Stimulated activated effector memory CD8-positive, alpha-beta T cell treated with anti-CD3 and anti-CD28 coated beads, Interleukin-12 subunit alpha, Interleukin-12 subunit beta, amount 100 ng/mL, for 72 hours (primary cell): ENCODE results near the gene PCDHB1.

Experiments used
- ATAC-seq: fragments of 150-1000 bp; cut with Tn5 transposase; 2 replicates; pipeline ENCODE4 v1.10.0; 2021
- DNase-seq, 2 donors: peaks; one replicate each; pipeline ENCODE4 v3.0.0; 2021 to 2022; ENCODE audit warnings: low spot score in 2 of 2
- H3K27ac Mint-ChIP-seq: one replicate; pipeline ENCODE4 v1.8.0; 2022; ENCODE audit warnings: mild to moderate bottlenecking, mixed read lengths
- H3K36me3 Mint-ChIP-seq: one replicate; pipeline ENCODE4 v1.8.0; 2022; ENCODE audit warnings: mild to moderate bottlenecking, mixed read lengths
- H3K4me1 Mint-ChIP-seq: one replicate; pipeline ENCODE4 v1.8.0; 2022; ENCODE audit warnings: mixed read lengths
- H3K4me3 Mint-ChIP-seq: one replicate; pipeline ENCODE4 v1.8.0; 2022; ENCODE audit warnings: mild to moderate bottlenecking, mixed read lengths
- H3K9me3 Mint-ChIP-seq: one replicate; pipeline ENCODE4 v1.8.0; 2022; ENCODE audit warnings: mixed read lengths

The PCDHB1 gene, protein sequence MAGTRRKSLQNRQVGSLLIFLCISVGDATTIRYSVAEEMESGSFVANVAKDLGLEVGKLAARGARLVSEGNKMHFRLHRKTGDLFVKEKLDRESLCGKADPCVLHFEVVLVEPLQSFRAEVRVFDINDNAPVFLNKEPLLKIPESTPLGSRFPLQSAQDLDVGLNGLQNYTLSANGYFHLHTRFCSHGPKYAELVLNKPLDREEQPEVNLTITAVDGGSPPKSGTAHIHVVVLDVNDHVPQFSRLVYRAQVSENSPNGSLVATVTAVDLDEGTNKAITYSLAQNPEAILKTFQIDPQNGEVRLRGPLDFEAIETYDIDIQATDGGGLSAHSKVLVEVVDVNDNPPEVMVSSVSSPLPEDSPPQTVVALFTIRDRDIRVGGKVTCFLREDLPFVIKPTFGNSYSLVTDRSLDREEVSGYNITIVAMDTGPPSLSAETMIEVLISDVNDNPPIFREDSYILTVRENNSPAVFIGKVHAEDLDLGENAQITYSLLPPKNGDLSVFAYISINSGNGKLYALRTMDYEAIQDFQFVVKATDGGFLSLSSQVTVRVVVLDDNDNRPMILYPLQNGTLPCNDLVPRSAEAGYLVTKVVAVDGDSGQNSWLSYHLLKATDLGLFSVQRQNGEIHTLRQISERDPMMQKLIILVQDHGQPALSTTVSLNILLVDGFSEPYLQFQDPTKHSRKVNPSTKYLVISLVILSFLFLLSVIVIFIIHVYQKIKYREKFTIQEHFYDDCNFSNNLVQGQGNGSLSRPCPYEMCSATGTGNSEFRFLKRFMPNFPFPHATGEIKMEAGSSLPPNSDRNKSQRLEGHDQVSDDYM

DNA sequence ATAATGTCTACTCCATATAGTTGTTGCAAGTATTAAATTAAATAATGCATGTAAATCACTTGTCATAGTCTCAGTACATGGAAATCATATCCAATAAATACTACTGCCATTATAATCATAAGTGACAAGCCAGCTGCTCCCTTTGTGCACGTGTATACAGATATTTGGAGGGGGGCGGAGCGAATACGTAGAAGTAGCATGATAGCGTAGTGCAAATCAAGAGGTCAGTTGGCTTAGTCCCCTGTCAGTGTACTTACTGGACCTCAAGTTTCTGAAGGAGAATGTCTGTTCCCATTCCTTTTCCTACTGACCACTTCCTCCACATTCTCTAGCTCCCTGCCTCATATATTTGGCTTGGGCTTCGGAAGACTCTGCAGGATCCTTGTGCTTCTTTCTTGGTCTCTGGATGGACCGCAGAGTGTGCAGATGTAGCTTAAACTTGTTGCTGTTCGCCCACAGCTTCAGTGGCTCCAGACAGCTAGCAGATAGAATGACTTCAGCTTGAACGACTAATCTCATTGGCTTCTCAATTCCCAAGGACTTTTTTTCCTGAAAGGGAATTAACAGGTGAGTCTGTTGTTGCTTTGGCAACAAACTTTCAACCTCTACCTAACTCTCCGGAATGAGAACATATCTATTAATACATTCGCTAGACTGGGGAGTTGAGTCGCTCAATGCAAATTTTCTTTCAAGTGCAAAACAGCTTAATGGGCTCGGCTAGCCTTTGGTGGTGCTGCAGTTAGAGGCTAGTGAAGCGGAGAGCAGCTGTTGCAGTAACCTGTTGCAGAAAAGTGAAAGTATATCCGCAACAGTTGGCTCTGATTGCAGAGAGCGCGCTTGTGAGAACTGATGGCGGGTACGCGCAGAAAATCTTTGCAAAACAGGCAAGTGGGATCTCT is at the start of gene PCDHB1:
TSS of gene PCDHB1 (plus strand) at position 753 of the 899 bp plus-strand sequence. CDS start at position 850, 97 bp downstream.
- Mint-ChIP-seq H3K9me3 (peaks cover 10% of the 10 kb centered on the region), H3K27ac (no peak within 1 kb of the TSS), H3K4me1 (no peaks in the 10 kb centered on the region), H3K4me3 (no peak within 1 kb of the TSS), H3K36me3 (no peaks in the 10 kb centered on the region)
- DNase-seq (no peak), ATAC-seq (no peak)

DNA sequence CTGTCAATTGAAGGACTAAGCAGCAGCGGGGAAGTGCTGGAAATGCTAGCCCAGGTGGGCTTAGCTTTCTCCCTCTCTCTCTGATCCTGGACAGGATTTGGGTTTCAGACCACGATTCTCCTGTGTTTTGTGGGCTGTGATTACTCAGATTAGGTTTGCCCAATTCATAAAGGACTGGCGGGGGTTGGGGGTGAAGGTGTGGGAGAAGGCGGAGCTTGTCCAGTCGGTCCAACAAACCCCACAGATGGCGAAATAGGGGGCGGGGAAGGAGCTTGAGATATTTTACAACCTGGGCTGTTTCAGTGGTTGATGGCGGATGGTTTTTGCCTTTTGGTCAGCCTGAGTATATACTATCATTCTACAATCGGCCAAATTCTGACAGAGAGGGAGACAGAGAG is 49.7 kb upstream of the PCDHB1 start:
- DNase-seq (no peak), ATAC-seq (no peak)
- H3K9me3 Mint-ChIP-seq, result no peaks in the 10 kb centered on the region
- H3K4me1 Mint-ChIP-seq, result peaks cover 8% of the 10 kb centered on the region
- no peaks in the 10 kb centered on the region for H3K36me3 Mint-ChIP-seq
- H3K27ac Mint-ChIP-seq, result no peak overlapping the region
- no peak overlapping the region for H3K4me3 Mint-ChIP-seq

DNA sequence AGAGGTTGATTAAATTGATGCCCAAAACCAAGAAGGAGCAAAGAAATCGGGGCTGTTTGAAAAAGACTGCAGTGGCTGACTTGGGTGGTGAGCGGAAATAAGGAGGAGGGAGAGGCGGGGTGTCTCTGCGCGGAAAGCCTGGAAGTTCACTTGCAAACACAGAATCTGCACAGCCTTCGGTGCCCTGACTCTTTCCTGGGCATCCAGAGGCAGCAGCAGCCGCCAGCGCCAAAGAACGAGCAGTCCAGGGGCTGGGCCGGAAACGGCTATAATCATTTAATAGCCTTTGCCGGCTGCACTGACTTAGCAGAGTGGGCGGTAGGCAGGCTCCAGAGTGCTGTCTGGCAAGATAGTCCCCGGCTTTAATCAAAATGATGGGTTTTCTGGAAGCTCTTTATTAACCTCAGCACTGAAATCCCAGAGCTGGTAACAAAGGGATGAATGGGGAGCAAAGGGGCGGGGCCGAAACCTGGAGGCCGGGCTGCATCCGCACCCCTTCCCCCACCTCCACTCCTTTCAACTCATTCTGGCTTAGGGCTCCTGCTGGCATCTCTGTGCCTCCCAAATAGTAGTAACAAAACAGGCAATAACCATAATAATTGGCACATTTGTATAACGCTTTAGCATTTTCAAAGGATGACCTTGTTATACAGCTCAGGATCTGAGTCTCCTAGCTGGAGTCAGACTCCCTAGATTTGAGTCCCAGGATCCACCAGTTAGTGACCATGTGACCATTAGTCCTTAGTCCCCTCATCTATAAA is 49.1 kb upstream of the PCDHB1 start:
- DNase-seq (no peak), ATAC-seq (no peak)
- no peak overlapping the region for H3K27ac Mint-ChIP-seq
- no peaks in the 10 kb centered on the region for H3K9me3 Mint-ChIP-seq
- no peaks in the 10 kb centered on the region for H3K36me3 Mint-ChIP-seq
- H3K4me3 Mint-ChIP-seq, result no peak overlapping the region
- peaks cover 8% of the 10 kb centered on the region for H3K4me1 Mint-ChIP-seq

DNA sequence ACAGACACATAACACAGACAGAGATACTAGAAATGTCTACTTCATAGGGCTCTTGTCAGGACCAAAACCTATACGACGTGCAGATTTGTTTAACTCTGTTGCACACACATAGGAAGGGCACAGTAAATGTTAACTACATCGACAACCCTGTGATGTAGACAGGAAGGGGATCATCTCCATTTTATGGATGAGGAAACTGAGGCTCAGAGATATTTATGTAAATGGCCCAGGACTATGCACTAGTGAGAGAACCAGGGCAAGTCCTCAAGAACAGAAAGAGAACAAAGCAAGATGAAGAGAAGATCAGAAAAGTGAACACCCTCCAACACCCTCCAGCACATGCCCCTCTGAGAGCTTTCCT is 48.6 kb upstream of the PCDHB1 start:
- DNase-seq, result no peak
- H3K4me1 Mint-ChIP-seq, result peaks cover 8% of the 10 kb centered on the region
- no peak overlapping the region for H3K4me3 Mint-ChIP-seq
- H3K27ac Mint-ChIP-seq, result no peak overlapping the region
- ATAC-seq, result no peak
- H3K36me3 Mint-ChIP-seq, result no peaks in the 10 kb centered on the region
- H3K9me3 Mint-ChIP-seq, result no peaks in the 10 kb centered on the region

DNA sequence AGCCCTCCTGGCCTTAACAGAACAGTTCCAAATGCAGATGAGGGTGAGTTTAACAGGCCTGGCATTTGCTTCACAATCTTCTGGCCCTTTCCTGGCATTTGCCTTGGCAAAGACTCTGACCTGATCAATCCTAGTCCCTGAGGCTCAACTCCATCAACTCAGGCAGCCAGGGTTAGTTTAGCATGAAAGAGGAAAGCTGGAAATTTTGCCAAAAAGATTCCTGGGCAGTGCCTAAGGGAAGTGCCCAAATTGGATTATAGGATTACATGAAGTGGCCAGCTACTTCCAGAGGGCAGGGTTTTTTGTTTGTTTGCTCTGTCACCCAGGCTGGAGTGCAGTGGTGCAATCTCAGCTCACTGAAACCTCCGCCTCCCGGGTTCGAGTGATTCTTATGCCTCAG is 48.1 kb upstream of the PCDHB1 start:
- ATAC-seq (no peak), DNase-seq (no peak)
- H3K4me1 Mint-ChIP-seq, result peaks cover 8% of the 10 kb centered on the region
- H3K9me3 Mint-ChIP-seq, result no peaks in the 10 kb centered on the region
- H3K4me3 Mint-ChIP-seq, result no peak overlapping the region
- H3K27ac Mint-ChIP-seq, result no peak overlapping the region
- no peaks in the 10 kb centered on the region for H3K36me3 Mint-ChIP-seq

DNA sequence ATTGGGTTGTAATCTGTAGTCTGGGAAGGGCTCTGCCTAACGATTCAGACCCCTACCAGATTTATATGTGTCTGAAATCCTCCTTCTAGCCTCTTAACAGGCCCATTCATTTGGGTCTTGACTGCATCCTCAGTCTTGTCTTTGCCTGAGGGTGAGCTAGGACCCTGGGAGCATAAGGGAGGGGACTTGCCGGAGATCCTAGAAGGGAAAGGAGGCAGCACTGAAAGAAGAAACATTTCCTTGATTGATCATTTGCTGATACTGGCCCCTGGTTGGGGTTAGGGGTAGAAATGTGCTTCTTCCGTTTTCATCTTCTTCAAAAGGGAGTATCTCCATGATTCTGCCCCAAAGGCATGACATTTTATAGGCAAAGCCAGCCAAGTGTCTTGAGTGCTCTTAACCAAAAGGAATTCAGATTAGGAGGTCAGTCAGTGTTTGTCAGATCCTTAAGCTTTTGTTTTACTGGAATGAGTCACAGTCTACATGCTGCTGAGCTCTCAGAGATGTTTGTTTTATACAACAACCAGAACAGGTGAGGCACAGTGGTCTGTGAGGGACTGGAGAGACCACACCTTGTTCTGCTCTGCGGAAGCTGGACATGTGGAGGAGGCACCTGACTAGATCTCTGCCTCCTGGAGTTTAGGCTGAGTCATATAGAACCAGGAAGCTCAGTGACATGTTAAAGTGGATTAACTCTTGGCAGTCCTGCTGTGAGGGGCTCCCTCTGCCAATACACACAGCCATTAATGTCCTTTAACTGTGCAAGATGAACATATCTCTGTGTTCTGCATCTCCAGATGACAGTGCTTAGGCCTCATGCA is 47.2 kb upstream of the PCDHB1 start:
- Mint-ChIP-seq H3K9me3 (no peaks in the 10 kb centered on the region), H3K27ac (no peak overlapping the region), H3K36me3 (no peaks in the 10 kb centered on the region), H3K4me3 (no peak overlapping the region), H3K4me1 (peaks cover 8% of the 10 kb centered on the region)
- DNase-seq (no peak), ATAC-seq (no peak)

DNA sequence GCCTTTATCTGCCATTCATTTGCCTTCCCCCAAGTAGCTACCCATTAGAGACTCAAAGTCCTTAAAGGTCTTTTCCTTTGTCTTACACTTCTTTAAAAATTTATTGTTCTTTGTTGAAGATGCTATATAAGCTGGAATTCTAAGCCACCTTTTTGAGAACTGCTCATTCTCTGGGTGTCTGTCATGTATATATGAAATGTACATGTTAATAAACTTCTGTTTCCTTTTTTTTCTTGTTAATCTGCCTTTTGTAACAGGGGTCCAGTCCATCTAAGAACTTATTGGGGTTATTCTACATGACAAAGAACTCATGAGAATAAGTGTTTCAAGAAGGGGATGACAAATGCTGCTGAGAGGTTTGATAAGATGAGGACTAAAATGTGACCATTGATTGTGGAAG is 43.4 kb upstream of the PCDHB1 start:
- Mint-ChIP-seq H3K4me1 (no peaks in the 10 kb centered on the region), H3K9me3 (no peaks in the 10 kb centered on the region), H3K27ac (no peak overlapping the region), H3K36me3 (no peaks in the 10 kb centered on the region), H3K4me3 (no peak overlapping the region)
- DNase-seq, result no peak
- ATAC-seq, result no peak

DNA sequence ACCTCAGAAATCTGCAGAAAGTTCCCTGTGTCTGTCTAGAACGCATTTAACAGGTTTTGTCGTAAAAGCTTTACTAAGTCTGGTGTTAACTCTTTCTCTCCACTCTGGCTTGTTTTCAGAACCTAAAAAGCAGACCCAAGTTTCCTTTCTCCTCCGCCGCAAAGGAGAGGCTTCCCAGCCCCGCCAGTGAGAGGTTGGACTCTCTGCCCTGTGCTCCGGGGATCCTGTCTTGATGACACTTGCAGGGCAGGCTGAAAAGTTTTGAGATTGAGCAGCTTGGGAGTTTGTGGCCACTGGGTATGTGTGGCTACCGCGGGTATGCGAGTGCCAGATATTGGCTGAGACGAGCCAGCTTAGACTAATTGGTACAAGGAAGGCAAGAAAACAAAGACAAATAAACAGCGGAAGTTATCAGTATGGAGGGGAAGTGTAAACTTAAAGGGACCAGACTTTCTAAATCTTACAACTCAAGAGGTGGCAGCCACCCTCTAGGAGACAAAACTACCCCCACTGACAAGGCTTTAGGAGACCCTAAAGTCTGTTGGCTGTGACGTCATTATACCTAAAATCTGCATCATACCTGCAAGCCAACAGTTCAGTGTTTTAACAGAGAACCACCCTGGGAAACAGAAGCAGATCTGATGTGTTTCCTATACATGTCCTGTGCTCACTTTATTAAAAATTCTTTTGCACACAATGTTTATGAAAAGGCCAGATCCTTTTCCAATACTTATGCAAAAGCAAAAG is 41.0 kb upstream of the PCDHB1 start:
- Mint-ChIP-seq H3K4me1 (no peaks in the 10 kb centered on the region), H3K4me3 (no peak overlapping the region), H3K27ac (no peak overlapping the region), H3K9me3 (no peaks in the 10 kb centered on the region), H3K36me3 (no peaks in the 10 kb centered on the region)
- ATAC-seq, result no peak
- no peak for DNase-seq

DNA sequence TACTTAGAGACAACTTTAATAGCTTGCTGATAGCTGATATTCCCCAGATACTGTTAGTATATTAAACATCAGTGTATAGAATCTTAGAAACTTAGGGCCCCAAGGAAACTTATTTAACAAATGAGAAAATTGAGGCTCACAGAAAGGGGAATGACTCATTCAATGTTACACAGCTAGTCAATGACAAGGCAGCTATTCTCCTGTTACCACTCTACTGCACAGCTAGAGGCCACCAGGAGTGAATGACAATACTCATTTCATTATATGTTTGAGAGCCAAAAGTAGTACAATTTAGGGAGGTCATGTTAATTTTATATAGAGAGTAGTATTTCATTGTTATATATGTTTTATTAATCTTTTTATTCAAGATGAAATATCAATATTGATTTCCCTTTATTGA is 33.2 kb upstream of the PCDHB1 start:
- Mint-ChIP-seq H3K36me3 (no peaks in the 10 kb centered on the region), H3K4me1 (no peaks in the 10 kb centered on the region), H3K27ac (no peak overlapping the region), H3K9me3 (peaks cover 3% of the 10 kb centered on the region), H3K4me3 (no peak overlapping the region)
- DNase-seq (no peak), ATAC-seq (no peak)

DNA sequence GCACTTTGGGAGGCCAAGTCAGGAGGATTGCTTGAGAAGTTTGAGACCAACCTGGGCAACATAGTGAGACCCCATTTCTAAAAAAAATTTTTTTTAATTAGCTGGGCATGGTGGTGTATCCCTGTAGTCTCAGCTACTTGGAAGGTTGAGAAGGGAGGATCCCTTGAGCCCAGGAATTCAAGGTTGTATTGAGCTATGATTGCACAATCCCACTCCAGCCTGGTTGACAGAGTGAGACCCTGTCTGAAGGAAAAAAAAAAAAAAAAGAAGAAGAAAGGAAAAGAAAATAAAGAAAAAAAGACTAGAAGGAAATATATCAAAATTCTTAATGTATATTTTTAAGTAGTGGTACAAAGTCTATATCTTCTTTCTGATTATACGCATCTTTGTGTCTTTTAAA is 28.8 kb upstream of the PCDHB1 start:
- no peak for ATAC-seq
- Mint-ChIP-seq H3K36me3 (no peaks in the 10 kb centered on the region), H3K27ac (no peak overlapping the region), H3K4me1 (no peaks in the 10 kb centered on the region), H3K9me3 (peaks cover 7% of the 10 kb centered on the region), H3K4me3 (no peak overlapping the region)
- no peak for DNase-seq

DNA sequence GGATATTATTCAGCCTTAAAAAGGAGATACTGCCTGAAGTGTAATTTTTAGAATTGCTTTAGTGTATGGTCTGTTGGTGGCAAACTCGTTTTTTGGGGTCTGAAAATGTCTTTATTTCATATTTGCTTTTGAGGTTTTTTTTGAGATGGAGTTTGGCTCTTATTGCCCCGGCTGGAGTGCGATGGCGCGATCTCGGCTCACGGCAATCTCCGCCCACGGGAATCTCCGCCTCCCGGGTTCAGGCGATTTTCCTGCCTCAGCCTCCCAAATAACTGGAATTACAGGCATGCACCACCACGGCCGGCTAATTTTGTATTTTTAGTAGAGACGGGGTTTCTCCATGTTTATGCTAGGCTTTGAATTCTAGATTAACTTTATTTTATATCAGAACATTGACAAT is 20.2 kb upstream of the PCDHB1 start:
- DNase-seq (no peak), ATAC-seq (no peak)
- no peaks in the 10 kb centered on the region for H3K36me3 Mint-ChIP-seq
- no peaks in the 10 kb centered on the region for H3K9me3 Mint-ChIP-seq
- no peak overlapping the region for H3K4me3 Mint-ChIP-seq
- H3K4me1 Mint-ChIP-seq, result no peaks in the 10 kb centered on the region
- H3K27ac Mint-ChIP-seq, result no peak overlapping the region

DNA sequence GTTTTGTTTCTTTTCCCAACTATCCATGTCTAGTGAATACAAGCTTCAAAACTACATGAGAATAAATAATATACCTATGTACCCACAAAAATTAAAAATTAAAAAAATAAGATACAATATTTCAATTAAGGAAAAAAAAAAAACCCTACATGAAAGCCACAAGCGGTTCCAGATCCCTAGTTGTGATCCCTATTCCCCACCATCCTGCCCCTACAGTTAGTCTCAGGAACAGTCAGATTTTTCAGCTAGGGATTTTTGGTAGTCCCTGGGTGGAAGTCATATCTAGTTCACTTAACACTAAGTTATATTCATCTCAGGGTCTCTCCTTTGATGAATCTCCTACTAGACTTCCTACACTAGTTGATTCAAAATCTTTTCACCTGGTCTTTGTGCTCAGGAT is 18.5 kb upstream of the PCDHB1 start:
- no peak overlapping the region for H3K27ac Mint-ChIP-seq
- no peaks in the 10 kb centered on the region for H3K9me3 Mint-ChIP-seq
- no peaks in the 10 kb centered on the region for H3K4me1 Mint-ChIP-seq
- no peak for ATAC-seq
- no peaks in the 10 kb centered on the region for H3K36me3 Mint-ChIP-seq
- no peak for DNase-seq
- no peak overlapping the region for H3K4me3 Mint-ChIP-seq

DNA sequence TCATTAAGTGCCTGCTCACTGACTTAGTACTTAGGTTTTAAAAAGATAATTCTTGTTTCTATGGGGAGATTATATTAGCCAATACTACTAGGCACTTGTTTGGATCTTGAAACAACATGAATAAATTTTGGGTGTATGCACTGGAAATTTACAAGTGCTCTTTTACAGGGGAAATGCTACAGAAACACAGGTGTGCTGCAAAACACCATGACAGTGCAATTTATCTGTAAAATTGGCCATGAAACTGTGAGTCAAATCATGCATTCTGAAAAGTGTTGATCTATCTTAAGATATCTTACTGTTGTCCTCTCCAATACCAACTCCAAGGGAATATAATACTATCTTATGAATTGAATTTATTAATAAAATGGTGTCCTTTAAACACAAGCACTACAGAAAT is 12.1 kb upstream of the PCDHB1 start:
- Mint-ChIP-seq H3K9me3 (no peaks in the 10 kb centered on the region), H3K4me1 (no peaks in the 10 kb centered on the region), H3K27ac (no peak overlapping the region), H3K4me3 (no peak overlapping the region), H3K36me3 (no peaks in the 10 kb centered on the region)
- ATAC-seq (no peak), DNase-seq (no peak)

DNA sequence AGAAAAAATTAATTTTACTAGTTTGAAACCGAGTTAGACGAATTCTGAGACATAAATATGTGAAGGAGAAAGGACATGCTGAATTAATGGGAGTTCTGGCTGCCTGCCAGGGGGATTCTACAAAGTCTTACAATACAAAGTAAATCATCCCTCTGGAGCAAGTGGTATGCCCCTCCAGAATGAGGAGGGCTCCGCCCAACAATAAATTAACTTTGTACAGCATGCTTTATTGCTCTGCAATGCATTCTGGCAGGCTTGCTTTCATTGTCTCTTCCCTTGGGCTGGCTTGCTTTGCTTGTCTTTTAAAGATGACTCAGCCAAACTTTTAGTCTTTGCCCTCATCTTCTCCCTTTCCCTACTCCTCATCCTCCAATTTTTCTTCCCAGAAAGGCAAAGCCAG is 11.7 kb upstream of the PCDHB1 start:
- no peak overlapping the region for H3K4me3 Mint-ChIP-seq
- no peaks in the 10 kb centered on the region for H3K9me3 Mint-ChIP-seq
- H3K27ac Mint-ChIP-seq, result no peak overlapping the region
- ATAC-seq (no peak), DNase-seq (no peak)
- H3K36me3 Mint-ChIP-seq, result no peaks in the 10 kb centered on the region
- H3K4me1 Mint-ChIP-seq, result no peaks in the 10 kb centered on the region
